DND-41 (cell line): ENCODE data around the gene ENPP1.

Source experiments
- ATAC-seq: fragments of 200-7000 bp; cut with Tn5 transposase; 3 replicates; pipeline ENCODE4 v1.9.1; 2021; ENCODE audit warnings: low read depth; ENCODE audit not compliant: insufficient read depth
- DNase-seq: peaks from one replicate; pipeline ENCODE4 v3.0.0-alpha.2; 2020
- H2AFZ ChIP-seq: 2 replicates; pipeline ENCODE4 v1.6.0; 2012; ENCODE audit warnings: low read depth, low read length
- H3K27ac ChIP-seq: 2 replicates; pipeline ENCODE4 v1.5.1; 2012; ENCODE audit warnings: low read length, inconsistent platforms
- H3K27me3 ChIP-seq: fragments of 200-600 bp; sonication (generic); 2 replicates; pipeline ENCODE4 v1.6.0; 2012; ENCODE audit warnings: low read length, mild to moderate bottlenecking, inconsistent platforms; ENCODE audit not compliant: insufficient read depth, poor library complexity
- H3K36me3 ChIP-seq: 2 replicates; pipeline ENCODE4 v1.5.1; 2012; ENCODE audit warnings: low read length, inconsistent platforms; ENCODE audit not compliant: insufficient read depth
- H3K4me1 ChIP-seq: 2 replicates; pipeline ENCODE4 v1.5.1; 2012; ENCODE audit warnings: mild to moderate bottlenecking, low read length; ENCODE audit not compliant: insufficient read depth
- H3K4me2 ChIP-seq: 2 replicates; pipeline ENCODE4 v1.6.0; 2012; ENCODE audit warnings: mild to moderate bottlenecking, moderate library complexity, low read length, inconsistent platforms; ENCODE audit not compliant: insufficient read depth
- H3K4me3 ChIP-seq, 2 experiments: fragments of 200-600 bp in 1 of 2; shearing (Covaris generic) in 1 of 2; 2 replicates each; pipeline ENCODE4 v1.5.1; 2012 to 2016; ENCODE audit warnings: inconsistent platforms in 2 of 2, low read length in 2 of 2, mild to moderate bottlenecking in 2 of 2, low read depth in 1 of 2, moderate library complexity in 1 of 2
- H3K79me2 ChIP-seq: 2 replicates; pipeline ENCODE4 v1.6.0; 2012; ENCODE audit warnings: low read length, inconsistent platforms; ENCODE audit not compliant: insufficient read depth
- H3K9ac ChIP-seq: 2 replicates; pipeline ENCODE4 v1.6.0; 2012; ENCODE audit warnings: low read depth, mild to moderate bottlenecking, inconsistent platforms, low read length, moderate library complexity
- H3K9me3 ChIP-seq: 2 replicates; pipeline ENCODE4 v1.5.1; 2012; ENCODE audit warnings: low read length, moderate library complexity, mild to moderate bottlenecking, inconsistent platforms; ENCODE audit not compliant: insufficient read depth, severe bottlenecking
- H4K20me1 ChIP-seq: 2 replicates; pipeline ENCODE4 v1.6.0; 2012; ENCODE audit warnings: low read length; ENCODE audit not compliant: insufficient read depth
- EZH2 ChIP-seq: IDR thresholded peaks from 3 replicates; pipeline ENCODE4 v1.6.1; 2012; ENCODE audit warnings: borderline replicate concordance, low read depth, mild to moderate bottlenecking, moderate library complexity, low read length, inconsistent platforms; ENCODE audit not compliant: severe bottlenecking
- TF ChIP-seq, protein P1 (sequence below): IDR thresholded peaks from 2 replicates; pipeline ENCODE4 v1.5.1; 2012; ENCODE audit warnings: borderline replicate concordance, low read length, moderate library complexity, mild to moderate bottlenecking; ENCODE audit not compliant: poor library complexity, severe bottlenecking; ENCODE audit errors: extremely low read depth

Gene ENPP1

DNA sequence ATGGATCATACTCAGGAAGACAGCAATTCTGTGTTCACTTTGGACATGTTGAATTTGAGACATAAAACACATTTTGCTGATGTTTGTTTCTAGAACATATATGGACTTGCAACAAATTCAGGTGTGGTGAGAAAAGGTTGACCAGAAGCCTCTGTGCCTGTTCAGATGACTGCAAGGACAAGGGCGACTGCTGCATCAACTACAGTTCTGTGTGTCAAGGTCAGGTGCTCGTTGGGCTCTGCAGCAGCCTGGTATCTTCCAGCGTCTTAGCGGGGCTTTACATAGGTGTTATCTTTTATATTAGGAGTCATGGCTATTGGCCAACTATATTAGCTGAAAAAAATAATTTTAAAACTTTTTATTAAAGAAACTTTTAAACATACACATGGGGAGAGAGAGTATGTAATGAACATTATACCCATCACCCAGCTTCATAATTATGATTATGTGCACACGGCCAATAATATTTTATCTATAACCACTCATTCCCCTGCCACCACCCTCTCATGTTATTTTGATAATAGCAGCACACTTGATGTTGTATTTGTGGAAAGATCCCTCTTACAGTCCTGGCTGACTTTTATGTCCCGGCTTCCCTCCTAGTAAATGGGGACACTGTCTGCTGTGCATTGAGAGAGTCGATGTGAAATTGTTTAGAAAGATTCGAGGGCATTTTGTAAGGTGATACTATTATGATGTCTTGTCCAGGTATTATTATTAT lies 43.4 kb downstream of the ENPP1 start:
- Histone ChIP-seq H3K27ac (no peak overlapping the region), H3K9ac (no peak overlapping the region), H3K9me3 (no peaks in the 10 kb centered on the region), H3K4me1 (no peaks in the 10 kb centered on the region), H3K4me3 (no peak overlapping the region), H3K4me2 (no peak overlapping the region), H4K20me1 (no peaks in the 10 kb centered on the region), H3K27me3 (no peaks in the 10 kb centered on the region), H3K36me3 (no peaks in the 10 kb centered on the region), H2AFZ (no peak overlapping the region), H3K79me2 (no peaks in the 10 kb centered on the region)
- DNase-seq, result no peak
- TF ChIP-seq, protein P1, sequence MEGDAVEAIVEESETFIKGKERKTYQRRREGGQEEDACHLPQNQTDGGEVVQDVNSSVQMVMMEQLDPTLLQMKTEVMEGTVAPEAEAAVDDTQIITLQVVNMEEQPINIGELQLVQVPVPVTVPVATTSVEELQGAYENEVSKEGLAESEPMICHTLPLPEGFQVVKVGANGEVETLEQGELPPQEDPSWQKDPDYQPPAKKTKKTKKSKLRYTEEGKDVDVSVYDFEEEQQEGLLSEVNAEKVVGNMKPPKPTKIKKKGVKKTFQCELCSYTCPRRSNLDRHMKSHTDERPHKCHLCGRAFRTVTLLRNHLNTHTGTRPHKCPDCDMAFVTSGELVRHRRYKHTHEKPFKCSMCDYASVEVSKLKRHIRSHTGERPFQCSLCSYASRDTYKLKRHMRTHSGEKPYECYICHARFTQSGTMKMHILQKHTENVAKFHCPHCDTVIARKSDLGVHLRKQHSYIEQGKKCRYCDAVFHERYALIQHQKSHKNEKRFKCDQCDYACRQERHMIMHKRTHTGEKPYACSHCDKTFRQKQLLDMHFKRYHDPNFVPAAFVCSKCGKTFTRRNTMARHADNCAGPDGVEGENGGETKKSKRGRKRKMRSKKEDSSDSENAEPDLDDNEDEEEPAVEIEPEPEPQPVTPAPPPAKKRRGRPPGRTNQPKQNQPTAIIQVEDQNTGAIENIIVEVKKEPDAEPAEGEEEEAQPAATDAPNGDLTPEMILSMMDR, result no peak
- TF ChIP-seq EZH2, result no peak
- ATAC-seq, result no peak

DNA sequence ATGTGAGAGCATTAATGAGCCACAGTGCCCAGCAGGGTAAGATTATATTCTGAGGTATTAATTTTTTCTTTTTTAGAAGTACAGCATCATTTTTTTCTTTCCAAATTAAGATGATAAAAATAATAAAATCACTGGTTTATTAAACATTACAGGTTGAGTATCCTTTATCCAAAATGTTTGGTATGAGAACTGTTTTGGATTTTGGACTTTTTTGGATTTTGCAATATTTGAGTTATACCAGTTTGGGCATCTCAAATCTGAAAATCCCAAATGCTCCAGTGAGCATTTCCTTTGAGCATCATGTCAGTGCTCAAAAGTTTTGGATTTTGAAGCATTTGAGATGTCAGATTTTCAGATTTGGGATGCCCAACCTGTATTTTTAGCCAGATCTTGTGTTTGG lies 44.4 kb downstream of the ENPP1 start:
- TF ChIP-seq EZH2, result no peak
- TF ChIP-seq, protein P1, result no peak
- H3K9me3 ChIP-seq, result no peaks in the 10 kb centered on the region
- H3K4me3 ChIP-seq, result no peak overlapping the region
- no peaks in the 10 kb centered on the region for H4K20me1 ChIP-seq
- no peak overlapping the region for H2AFZ ChIP-seq
- no peaks in the 10 kb centered on the region for H3K27me3 ChIP-seq
- no peak overlapping the region for H3K27ac ChIP-seq
- H3K36me3 ChIP-seq, result no peaks in the 10 kb centered on the region
- DNase-seq (no peak), ATAC-seq (no peak)
- no peak overlapping the region for H3K4me2 ChIP-seq
- no peaks in the 10 kb centered on the region for H3K79me2 ChIP-seq
- no peak overlapping the region for H3K9ac ChIP-seq
- no peaks in the 10 kb centered on the region for H3K4me1 ChIP-seq

DNA sequence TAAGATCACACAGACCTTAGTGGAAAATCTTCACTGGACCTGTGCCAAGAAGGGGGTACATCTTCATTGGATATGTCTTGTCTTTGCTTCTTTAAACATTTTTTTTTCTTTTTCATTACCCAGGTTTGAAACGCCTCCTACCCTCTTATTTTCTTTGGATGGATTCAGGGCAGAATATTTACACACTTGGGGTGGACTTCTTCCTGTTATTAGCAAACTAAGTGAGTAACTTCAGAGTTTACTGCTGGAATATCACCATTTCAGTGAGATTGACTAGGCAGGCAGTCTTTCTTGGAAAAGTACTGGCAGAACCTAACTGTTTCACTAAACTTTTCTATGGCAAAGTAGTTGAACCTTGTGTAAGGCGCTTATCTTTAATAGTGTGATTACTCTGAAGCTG lies 47.0 kb downstream of the ENPP1 start:
- no peaks in the 10 kb centered on the region for H3K36me3 ChIP-seq
- DNase-seq (no peak), ATAC-seq (no peak)
- no peak overlapping the region for H3K4me3 ChIP-seq
- H3K4me2 ChIP-seq, result no peak overlapping the region
- no peak overlapping the region for H3K9ac ChIP-seq
- TF ChIP-seq EZH2, result no peak
- TF ChIP-seq, protein P1, result no peak
- no peaks in the 10 kb centered on the region for H3K9me3 ChIP-seq
- no peaks in the 10 kb centered on the region for H4K20me1 ChIP-seq
- H3K27ac ChIP-seq, result no peak overlapping the region
- H3K79me2 ChIP-seq, result no peaks in the 10 kb centered on the region
- no peak overlapping the region for H2AFZ ChIP-seq
- H3K27me3 ChIP-seq, result no peaks in the 10 kb centered on the region
- no peaks in the 10 kb centered on the region for H3K4me1 ChIP-seq
